ENCODE measurements around the gene PCNX1. TPM values are rescaled to one million over a fixed set of nuclear protein-coding genes. Genes with fewer than 3 reads are reported as not detected.

The PCNX1 gene
- total RNA-seq, 1 donor from 2014 or later = 73.3 TPM

DNA sequence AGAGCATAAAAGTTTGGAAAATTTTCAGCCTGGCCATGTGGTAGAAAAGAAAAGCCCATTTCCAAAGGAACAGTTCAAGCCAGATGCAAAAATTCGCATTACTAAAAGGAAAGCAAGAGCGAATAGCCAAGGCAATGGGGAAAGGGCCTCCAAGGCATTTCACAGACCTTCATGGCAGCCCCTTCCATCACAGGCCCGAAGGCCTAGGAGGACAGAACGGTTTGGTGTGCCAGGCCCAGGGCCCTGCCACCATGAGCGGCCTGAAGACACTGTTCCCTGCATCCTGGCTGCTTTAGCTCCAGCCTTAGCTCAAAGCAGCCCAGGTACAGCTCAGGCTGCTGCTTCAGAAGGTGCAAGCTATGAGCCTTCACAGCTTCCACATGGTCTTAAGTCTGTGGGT is 243.5 kb downstream of the PCNX1 start:
- no peak for DNase-seq (ENCODE audit: low spot score)

GRCh38 chr14:71155743-71156142 is 248.5 kb downstream of the PCNX1 start:
- no peak for DNase-seq (ENCODE audit: low spot score)

DNA sequence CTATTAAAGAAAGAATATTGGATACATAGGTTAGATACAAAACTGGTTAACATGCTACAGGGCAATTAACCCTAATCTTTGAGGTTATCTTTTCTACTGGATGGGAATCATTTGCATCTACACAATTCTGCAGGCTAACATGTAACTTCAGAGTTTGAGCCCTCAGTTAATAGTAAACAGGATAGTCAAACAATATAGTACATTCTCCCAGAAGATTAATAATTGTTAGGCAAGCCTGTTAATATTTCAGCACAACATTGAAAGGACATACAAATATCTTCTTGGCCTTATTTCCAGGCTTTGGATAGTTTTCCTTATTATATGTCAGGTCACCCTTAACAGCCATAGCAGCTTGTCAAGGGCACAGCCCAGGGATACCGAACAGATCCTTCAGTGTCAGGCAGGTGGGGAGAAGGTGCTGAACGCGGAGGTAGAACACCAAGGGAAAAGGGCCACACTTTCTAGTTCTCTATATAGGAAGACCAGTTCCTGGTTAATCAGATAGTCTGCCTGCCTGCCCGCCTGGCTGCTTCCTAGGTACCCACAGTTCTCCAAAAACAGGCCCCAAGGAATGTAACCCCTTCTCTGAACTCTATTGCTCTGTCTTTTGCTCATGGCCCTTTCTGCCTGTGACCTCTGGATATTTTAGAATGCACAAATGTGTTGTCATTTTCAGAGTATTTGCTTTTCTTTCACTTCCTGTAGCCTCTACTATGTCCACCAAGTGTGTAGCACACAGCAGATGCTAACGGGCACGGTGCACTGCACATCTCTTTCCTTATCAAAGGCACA is 256.0 kb downstream of the PCNX1 start:
- no peak for DNase-seq (ENCODE audit: low spot score)

DNA sequence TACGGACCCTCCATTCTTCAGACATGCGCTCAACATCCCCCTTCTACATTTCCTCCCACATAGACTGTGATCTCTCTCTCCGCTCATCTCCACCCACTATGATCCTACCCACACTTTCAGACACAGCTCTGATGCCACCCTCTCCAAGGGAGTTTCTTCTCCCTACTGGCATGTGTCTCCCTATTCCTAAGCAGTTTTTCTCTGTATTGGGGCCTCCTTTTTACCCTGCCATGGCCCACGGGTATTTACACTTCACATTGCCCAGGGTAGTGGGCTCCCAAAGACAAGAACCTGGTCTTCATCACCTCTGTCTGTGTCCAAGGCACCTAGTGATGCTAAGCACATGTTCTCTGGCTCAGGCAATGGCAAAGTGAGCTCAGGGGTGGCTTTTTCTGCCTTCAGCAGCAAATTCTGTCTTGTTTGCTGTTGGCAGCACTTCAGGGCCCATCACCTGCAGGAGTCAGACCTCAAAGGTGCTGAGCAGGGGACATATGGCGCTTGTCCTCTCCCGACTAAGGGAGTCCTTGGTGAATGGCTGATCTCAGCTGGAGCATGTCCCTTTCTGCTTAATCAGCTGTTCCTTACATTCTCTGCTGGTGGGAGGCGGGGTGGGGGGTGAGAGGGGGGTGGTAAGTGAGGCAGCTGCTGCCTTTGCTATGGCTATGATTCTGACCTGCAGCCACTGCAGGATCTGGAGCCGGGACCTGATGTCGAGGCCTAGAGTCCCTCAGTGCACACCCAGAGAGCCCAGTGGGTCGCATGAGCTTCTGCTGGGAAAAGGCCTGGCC is 256.8 kb downstream of the PCNX1 start:
- no peak for DNase-seq (ENCODE audit: low spot score)

Other genes with a start within 250 kb of the PCNX1 start
- 14.0 TPM for gene MAP3K9, start 97.9 kb upstream of the PCNX1 start, total RNA-seq

Data from ureter (tissue), 1 donor.